Measurements from ENCODE around the gene TNIK.

- TF ChIP-seq CTCF (IDR thresholded peaks at IDR 0.05) (no peak), POLR2A (IDR thresholded peaks at IDR 0.05) (no peak)
Measured at GRCh38 chr3:171245796-171246765, 214.1 kb downstream of the TNIK start.

All from uterus (tissue), 2 donors.